Duodenal mucosa (tissue), 2 donors: ENCODE data around the gene ZNF260.
"Not testable (repeated sequence)": the region's sequence is repeated elsewhere in the genome, so short reads cannot be mapped to it uniquely, and the experiment has no call there.

Experiments used
- H3K27ac ChIP-seq: one replicate; pipeline ENCODE4 v1.7.0; 2013; ENCODE audit warnings: low read depth, low read length
- H3K27me3 ChIP-seq, 2 donors: one replicate each; pipeline ENCODE4 v1.7.0; 2013; ENCODE audit warnings: low read length in 2 of 2, control low read depth in 1 of 2; ENCODE audit not compliant: insufficient read depth in 2 of 2, control insufficient read depth in 1 of 2
- H3K36me3 ChIP-seq, 2 donors: one replicate each; pipeline ENCODE4 v1.7.0; 2013; ENCODE audit warnings: low read length in 2 of 2, control low read depth in 1 of 2; ENCODE audit not compliant: insufficient read depth in 2 of 2, control insufficient read depth in 1 of 2
- H3K4me1 ChIP-seq, 2 donors: one replicate each; pipeline ENCODE4 v1.7.0; 2013; ENCODE audit warnings: low read length in 2 of 2, control low read depth in 1 of 2; ENCODE audit not compliant: insufficient read depth in 2 of 2, control insufficient read depth in 1 of 2
- H3K4me3 ChIP-seq, 2 donors: one replicate each; pipeline ENCODE4 v1.7.0; 2013; ENCODE audit warnings: low read length in 2 of 2, low read depth in 1 of 2
- H3K9ac ChIP-seq, 2 donors: one replicate each; pipeline ENCODE4 v1.7.0; 2013; ENCODE audit warnings: low read length in 2 of 2, low read depth in 1 of 2
- H3K9me3 ChIP-seq, 2 donors: one replicate each; pipeline ENCODE4 v1.7.0; 2013; ENCODE audit warnings: low read length in 2 of 2, control low read depth in 1 of 2; ENCODE audit not compliant: control insufficient read depth in 1 of 2

The ZNF260 gene

DNA sequence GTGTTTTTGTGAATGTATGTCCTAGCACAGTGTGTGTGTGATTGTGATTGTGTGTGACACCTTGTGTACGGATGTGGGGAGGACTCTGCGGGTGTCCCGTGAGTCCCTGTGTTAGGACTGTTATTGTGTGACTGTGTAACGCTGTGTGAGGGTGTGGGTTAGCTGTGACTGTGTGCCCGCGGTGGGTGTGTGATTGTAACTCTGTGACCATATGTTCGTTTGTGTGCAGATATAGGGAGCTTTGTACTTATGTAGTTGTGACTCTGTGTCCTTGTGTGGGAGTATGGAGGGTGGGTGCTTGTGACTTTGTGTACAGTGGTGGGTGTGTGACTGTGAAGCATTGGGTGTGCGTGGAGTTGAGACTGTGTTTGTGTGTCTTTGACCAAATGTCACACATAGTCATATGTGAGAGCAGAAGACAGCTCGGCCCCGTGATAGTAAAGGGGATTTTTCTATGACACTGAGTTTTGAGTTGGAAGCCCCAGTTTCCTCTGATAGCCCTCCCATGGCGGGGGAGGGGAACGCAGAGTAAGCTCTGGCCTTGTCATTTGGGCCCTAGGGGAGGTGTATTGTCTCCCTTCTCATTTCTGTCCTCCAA lies 949 bp upstream of the ZNF260 start:
- H3K27me3 ChIP-seq: no peaks in the 10 kb centered on the region
- peaks cover 0 to 6% of the 10 kb centered on the region in 2 donors for H3K4me1 ChIP-seq
- no peak overlapping the region for H3K27ac ChIP-seq
- H3K9me3 ChIP-seq: peaks cover 24 to 30% of the 10 kb centered on the region in 2 donors
- H3K36me3 ChIP-seq: peaks cover 0 to 9% of the 10 kb centered on the region in 2 donors
- H3K9ac ChIP-seq: peak overlapping the region; percentile 90 to 98
- peak overlapping the region; percentile 80 to 99 for H3K4me3 ChIP-seq

DNA sequence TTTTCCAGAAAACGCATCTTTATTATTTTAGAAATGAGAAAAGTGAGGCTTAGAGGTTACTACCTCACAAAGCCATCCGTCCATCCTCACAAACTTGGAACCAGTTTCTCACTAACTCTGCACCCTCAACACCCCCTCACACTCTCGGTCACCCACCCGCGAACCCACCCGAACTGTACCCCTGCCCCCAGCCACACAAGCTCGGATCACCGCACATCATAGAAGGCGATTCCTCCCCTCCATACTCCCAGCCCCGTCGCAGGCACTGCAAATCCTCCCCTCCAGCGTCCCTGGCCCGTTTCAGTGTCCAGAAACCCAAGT lies 238 bp downstream of the ZNF260 start:
- Histone ChIP-seq H3K27ac (peak overlapping the region; percentile 93), H3K4me3 (peak overlapping the region; percentile 80 to 99), H3K36me3 (peaks cover 5 to 13% of the 10 kb centered on the region in 2 donors), H3K27me3 (no peaks in the 10 kb centered on the region), H3K4me1 (peaks cover 0 to 6% of the 10 kb centered on the region in 2 donors), H3K9ac (peak overlapping the region; percentile 90 to 98), H3K9me3 (peaks cover 24 to 28% of the 10 kb centered on the region in 2 donors)

DNA sequence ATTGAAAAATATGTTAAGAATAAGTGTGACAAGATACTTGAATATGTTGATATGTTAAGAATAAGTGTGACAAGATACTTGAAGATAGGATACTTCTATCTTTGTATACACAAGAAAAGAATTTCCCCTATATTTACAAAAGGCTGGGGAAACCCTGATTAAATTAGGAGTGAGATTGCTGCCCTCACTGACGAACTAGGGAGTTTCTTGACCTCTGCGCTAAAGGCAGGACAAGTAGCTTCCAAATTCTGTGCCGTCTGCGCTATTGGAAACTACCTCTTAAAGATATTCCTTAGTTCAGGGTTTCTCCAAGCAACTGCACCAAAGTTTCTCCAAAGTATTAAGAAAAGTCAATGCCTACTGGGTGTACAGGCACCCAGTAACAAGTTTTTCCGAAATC lies 730 bp downstream of the ZNF260 start:
- H3K27ac ChIP-seq: no peak overlapping the region
- H3K9me3 ChIP-seq: peaks cover 24 to 32% of the 10 kb centered on the region in 2 donors
- H3K4me3 ChIP-seq: peak overlapping the region; percentile 80 to 99
- peaks cover 10 to 18% of the 10 kb centered on the region in 2 donors for H3K36me3 ChIP-seq
- H3K27me3 ChIP-seq: no peaks in the 10 kb centered on the region
- peak overlapping the region; percentile 90 to 98 for H3K9ac ChIP-seq
- H3K4me1 ChIP-seq: peaks cover 0 to 6% of the 10 kb centered on the region in 2 donors

DNA sequence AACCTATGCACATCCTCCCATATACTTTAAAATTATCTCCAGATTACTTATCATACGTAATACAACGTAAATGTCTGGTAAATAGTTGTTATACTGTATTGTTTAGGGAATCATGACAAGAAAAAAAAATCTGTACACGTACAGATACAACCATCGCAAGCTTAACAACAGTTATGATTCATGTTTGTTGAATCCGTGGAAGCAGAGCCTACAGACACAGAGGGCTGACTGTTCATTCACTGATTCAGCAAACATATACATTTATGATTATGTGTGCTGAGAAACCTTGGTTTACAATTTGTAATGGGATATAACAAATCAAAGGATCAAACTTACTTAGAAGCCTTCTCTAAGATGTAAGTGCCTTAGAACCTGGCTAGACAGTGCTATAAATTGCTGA lies 1.5 kb downstream of the ZNF260 start:
- H3K9me3 ChIP-seq: peaks cover 26 to 34% of the 10 kb centered on the region in 2 donors
- H3K4me3 ChIP-seq: peak overlapping the region in 1 of 2 donors; percentile 25

DNA sequence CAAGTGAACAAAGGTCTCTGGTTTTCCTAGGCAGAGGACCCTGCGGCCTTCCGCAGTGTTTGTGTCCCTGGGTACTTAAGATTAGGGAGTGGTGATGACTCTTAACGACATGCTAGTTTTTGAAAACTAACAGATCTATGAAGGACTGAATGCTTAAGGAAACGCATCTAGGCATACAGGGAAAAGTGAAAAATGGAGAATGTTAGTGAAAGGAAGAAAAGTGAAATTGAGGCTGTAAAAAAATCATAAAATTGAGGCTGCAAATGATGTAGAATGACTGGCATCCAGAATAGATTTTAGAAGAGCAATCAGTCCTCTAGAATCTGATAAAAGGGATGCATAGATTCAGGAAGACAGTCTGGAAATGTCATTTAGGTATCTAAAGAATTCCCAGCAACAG lies 3.5 kb downstream of the ZNF260 start:
- Histone ChIP-seq H3K36me3 (peaks cover 18 to 28% of the 10 kb centered on the region in 2 donors), H3K9me3 (peaks cover 38 to 47% of the 10 kb centered on the region in 2 donors)

More for the DNA sequence above, 1.5 kb downstream of the ZNF260 start:
- Histone ChIP-seq H3K36me3 (peaks cover 17 to 18% of the 10 kb centered on the region in 2 donors), H3K27me3 (no peaks in the 10 kb centered on the region), H3K9ac (no peak overlapping the region), H3K27ac (no peak overlapping the region), H3K4me1 (peaks cover 0 to 6% of the 10 kb centered on the region in 2 donors)

DNA sequence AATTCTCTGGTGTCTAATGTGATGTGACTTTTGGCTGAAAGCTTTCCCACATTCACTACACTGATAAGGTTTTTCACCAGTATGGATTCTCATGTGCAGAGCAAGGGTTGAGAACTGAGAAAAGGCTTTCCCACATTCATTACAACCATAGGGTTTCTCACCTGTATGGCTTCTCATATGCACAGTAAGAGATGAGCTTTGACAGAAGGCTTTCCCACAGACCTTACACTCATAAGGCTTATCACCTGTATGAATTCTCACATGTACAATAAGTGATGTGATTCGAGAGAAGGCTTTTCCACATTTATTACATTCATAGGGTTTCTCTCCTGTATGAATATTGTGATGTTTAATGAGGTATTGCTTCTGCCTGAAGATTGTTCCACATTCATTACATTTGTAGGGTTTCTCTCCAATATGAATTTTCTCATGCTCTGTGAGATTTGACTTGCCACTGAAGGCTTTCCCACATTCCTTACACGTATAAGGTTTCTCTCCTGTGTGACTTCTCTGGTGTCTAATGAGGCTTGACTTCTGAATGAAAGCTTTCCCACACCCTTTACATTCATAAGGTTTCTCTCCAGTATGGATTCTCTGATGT lies 14.0 kb downstream of the ZNF260 start:
- peaks cover 77 to 82% of the 10 kb centered on the region in 2 donors for H3K9me3 ChIP-seq

More for the DNA sequence above, 3.5 kb downstream of the ZNF260 start:
- H3K27ac ChIP-seq: no peak overlapping the region
- H3K4me1 ChIP-seq: peaks cover 0 to 6% of the 10 kb centered on the region in 2 donors
- no peaks in the 10 kb centered on the region for H3K27me3 ChIP-seq
- H3K9ac ChIP-seq: no peak overlapping the region
- H3K4me3 ChIP-seq: no peak overlapping the region

DNA sequence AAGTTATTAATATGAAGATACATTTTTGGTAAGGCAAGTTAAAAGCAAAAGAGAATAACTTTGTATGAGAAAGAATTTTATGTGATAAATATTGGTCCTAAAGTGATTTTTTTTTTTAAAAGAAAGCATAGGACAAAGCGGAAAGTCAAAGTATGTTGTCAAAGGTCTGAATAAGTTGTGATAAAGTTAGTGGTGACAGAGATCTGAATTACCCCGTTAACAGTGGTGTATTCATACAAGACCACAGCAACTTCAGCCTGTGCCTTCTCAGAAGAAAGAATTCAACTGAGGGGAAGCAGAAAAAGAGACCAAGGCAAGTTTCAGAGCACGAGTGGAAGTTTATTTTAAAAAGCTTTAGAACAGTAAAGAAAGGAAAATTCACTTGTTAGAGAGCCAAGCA lies 19.7 kb downstream of the ZNF260 start:
- Histone ChIP-seq H3K36me3 (no peaks in the 10 kb centered on the region), H3K4me1 (no peaks in the 10 kb centered on the region), H3K9me3 (peaks cover 61 to 64% of the 10 kb centered on the region in 2 donors), H3K9ac (no peak overlapping the region), H3K4me3 (no peak overlapping the region), H3K27ac (no peak overlapping the region), H3K27me3 (no peaks in the 10 kb centered on the region)

More for the DNA sequence above, 14.0 kb downstream of the ZNF260 start:
- no peak overlapping the region for H3K9ac ChIP-seq
- H3K27ac ChIP-seq: no peak overlapping the region
- H3K27me3 ChIP-seq: no peaks in the 10 kb centered on the region
- no peaks in the 10 kb centered on the region for H3K4me1 ChIP-seq
- peak overlapping the region; percentile 28 to 46 for H3K4me3 ChIP-seq
- H3K36me3 ChIP-seq: peaks cover 30 to 49% of the 10 kb centered on the region in 2 donors

DNA sequence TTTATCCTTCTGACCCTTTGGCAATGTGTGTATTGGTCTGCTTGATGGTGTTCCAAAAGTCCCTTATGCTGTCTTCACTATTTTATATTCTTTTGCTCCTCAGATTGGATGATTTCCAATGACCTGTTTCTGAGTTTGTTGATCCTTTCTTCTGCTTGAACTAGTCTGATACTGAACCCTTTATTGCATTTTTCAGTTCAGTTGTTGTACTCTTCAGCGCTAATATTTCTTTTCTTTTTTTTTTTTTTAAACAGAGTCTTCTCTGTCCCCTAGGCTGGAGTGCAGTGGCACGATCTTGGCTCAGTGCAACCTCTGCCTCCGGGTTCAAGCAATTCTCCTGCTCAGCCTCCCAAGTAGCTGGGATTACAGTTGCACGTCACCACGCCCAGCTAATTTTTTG lies 26.1 kb downstream of the ZNF260 start:
- Histone ChIP-seq H3K9me3 (peaks cover 50% of the 10 kb centered on the region in 2 donors), H3K27me3 (no peaks in the 10 kb centered on the region), H3K9ac (no peak overlapping the region), H3K36me3 (no peaks in the 10 kb centered on the region), H3K4me1 (no peaks in the 10 kb centered on the region), H3K27ac (no peak overlapping the region), H3K4me3 (no peak overlapping the region)

DNA sequence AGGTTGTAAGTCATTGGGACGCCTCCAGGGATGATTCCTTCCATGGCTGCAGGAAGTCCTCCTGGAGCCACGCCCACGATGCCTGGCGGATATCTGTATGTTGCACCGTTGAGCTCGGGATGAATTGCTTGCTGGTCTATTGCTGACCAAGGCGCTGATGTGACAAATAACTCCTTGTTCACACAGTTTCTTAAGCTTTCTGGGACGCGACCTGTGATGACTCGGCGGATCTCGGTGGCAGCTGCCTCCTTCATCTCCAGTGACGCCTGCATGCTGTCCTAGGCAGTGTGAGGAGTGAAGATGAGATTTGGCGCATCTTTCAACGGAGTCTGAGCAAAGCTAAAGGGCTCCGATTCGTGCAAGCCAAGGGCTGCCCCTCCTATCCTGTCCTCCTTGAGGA lies 31.1 kb downstream of the ZNF260 start:
- H3K9me3 ChIP-seq: peaks cover 25 to 28% of the 10 kb centered on the region in 2 donors
- H3K4me1 ChIP-seq: no peaks in the 10 kb centered on the region
- no peaks in the 10 kb centered on the region for H3K27me3 ChIP-seq
- H3K4me3 ChIP-seq: no peak overlapping the region
- H3K27ac ChIP-seq: no peak overlapping the region
- H3K9ac ChIP-seq: no peak overlapping the region
- no peaks in the 10 kb centered on the region for H3K36me3 ChIP-seq

DNA sequence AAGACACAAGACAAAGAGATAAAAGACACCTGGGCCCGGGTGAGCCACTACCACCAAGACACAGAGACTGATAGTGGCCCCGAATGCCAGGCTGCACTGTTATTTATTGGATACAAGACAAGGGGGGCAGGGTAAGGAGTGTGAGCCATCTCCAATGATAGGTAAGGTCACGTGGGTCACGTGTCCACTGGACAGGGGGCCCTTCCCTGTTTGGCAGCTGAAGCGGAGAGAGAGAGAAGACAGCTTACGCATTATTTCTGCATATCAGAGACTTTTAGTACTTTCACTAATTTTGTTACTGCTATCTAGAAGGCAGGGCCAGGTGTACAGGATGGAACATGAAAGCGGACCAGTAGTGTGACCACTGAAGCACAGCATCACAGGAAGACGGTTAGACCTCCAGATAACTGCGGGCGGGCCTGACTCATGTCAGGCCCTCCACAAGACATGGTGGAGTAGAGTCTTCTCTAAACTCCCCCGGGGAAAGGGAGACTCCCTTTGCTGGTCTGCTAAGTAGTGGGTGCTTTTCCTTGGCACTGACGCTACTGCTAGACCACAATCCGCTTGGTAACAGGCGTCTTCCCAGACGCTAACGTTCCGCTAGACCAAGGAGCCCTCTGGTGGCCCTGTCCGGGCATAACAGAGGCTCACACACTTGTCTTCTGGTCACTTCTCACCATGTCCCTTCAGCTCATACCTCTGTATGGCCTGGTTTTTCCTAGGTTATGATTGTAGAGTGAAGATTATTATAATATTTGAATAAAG lies 35.2 kb downstream of the ZNF260 start:
- H3K36me3 ChIP-seq, H3K9ac ChIP-seq, H3K4me3 ChIP-seq, H3K27ac ChIP-seq, H3K27me3 ChIP-seq: not testable (repeated sequence)
- Histone ChIP-seq H3K9me3 (peaks cover 11 to 17% of the 10 kb centered on the region in 2 donors), H3K4me1 (peaks cover 4 to 15% of the 10 kb centered on the region in 2 donors)
